SK-N-SH (cell line): ENCODE measurements around the gene IKBKE. TPM values are rescaled to one million over a fixed set of nuclear protein-coding genes. Genes with fewer than 3 reads are reported as not detected.

Experiments
- CHD2 ChIP-seq: fragments of 150-350 bp; IDR thresholded peaks from 2 replicates; pipeline ENCODE4 v1.6.1; 2018; ENCODE audit warnings: low read length; ENCODE audit not compliant: partially characterized antibody
- EZH2phosphoT487 ChIP-seq: fragments of 200-600 bp; sonication (generic); IDR thresholded peaks from 2 replicates; pipeline ENCODE4 v1.6.1; 2017; ENCODE audit warnings: low read depth, mixed run types, mild to moderate bottlenecking, antibody characterized with exemption, moderate library complexity, borderline replicate concordance
- FOXJ3 ChIP-seq: sonication (generic); formaldehyde crosslinking; IDR thresholded peaks from 2 replicates; pipeline ENCODE4 v1.5.1; 2020; ENCODE audit warnings: mild to moderate bottlenecking, missing genetic modification reagents
- FOXM1 ChIP-seq: IDR thresholded peaks from 2 replicates; pipeline ENCODE4 v1.4.0; 2012; ENCODE audit warnings: low read depth, mild to moderate bottlenecking
- GABPA ChIP-seq: IDR thresholded peaks from 2 replicates; pipeline ENCODE4 v1.4.0; 2012; ENCODE audit warnings: low read depth, mild to moderate bottlenecking
- MEF2A ChIP-seq: IDR thresholded peaks from 2 replicates; pipeline ENCODE4 v1.4.0; 2012; ENCODE audit warnings: low read depth, borderline replicate concordance
- MXI1 ChIP-seq: IDR thresholded peaks from 2 replicates; pipeline ENCODE4 v1.6.1; 2012; ENCODE audit warnings: mild to moderate bottlenecking, low read depth, low read length, improper control_type of control experiment
- NRF1 ChIP-seq: IDR thresholded peaks from 2 replicates; pipeline ENCODE4 v1.6.1; 2012; ENCODE audit warnings: low read depth, mild to moderate bottlenecking, low read length
- POLR2AphosphoS5 ChIP-seq: IDR thresholded peaks from 2 replicates; pipeline ENCODE4 v1.6.1; 2012; ENCODE audit warnings: low read depth, low read length
- RAD21 ChIP-seq: IDR thresholded peaks from 2 replicates; pipeline ENCODE4 v1.6.1; 2012; ENCODE audit warnings: mild to moderate bottlenecking, low read length
- RFX5 ChIP-seq: IDR thresholded peaks from 2 replicates; pipeline ENCODE4 v1.6.1; 2012; ENCODE audit warnings: mild to moderate bottlenecking, improper control_type of control experiment, low read length
- RXRA ChIP-seq: IDR thresholded peaks from 2 replicates; pipeline ENCODE4 v1.4.0; 2012; ENCODE audit warnings: low read depth, mild to moderate bottlenecking, borderline replicate concordance
- SIN3A ChIP-seq: IDR thresholded peaks from 2 replicates; pipeline ENCODE4 v1.6.1; 2012; ENCODE audit warnings: low read depth, mild to moderate bottlenecking, low read length, moderate library complexity, borderline replicate concordance
- TCF12 ChIP-seq: IDR thresholded peaks from 2 replicates; pipeline ENCODE4 v1.4.0; 2012
- TEAD4 ChIP-seq: IDR thresholded peaks from 2 replicates; pipeline ENCODE4 v1.4.0; 2012; ENCODE audit warnings: mild to moderate bottlenecking, borderline replicate concordance; ENCODE audit not compliant: insufficient read depth
- USF1 ChIP-seq: IDR thresholded peaks from 2 replicates; pipeline ENCODE4 v1.4.0; 2012; ENCODE audit warnings: low read depth, borderline replicate concordance
- YY1 ChIP-seq: IDR thresholded peaks from 2 replicates; pipeline ENCODE4 v1.4.0; 2012; ENCODE audit warnings: low read depth, mild to moderate bottlenecking
- polyA plus RNA-seq, 3 experiments: library from polyadenylated mRNA; depleted of rRNA; stranded (reverse); fragments of >200 nt; gene quantifications; 2 replicates each; pipeline ENCODE4 v1.2.3, GENCODE V29; 2012
- TF ChIP-seq, protein P1 (sequence below): IDR thresholded peaks from 2 replicates; pipeline ENCODE4 v1.4.0; 2012; ENCODE audit warnings: low read depth, borderline replicate concordance
- TF ChIP-seq, protein P2 (sequence below): IDR thresholded peaks from 2 replicates; pipeline ENCODE4 v1.4.0; 2012; ENCODE audit warnings: low read depth
- TF ChIP-seq, protein P3 (sequence below): fragments of 150-350 bp; IDR thresholded peaks from 2 replicates; pipeline ENCODE4 v1.6.1; 2016; ENCODE audit warnings: mild to moderate bottlenecking, low read depth, low read length

The IKBKE gene
- polyA plus RNA-seq, 1 of the 3 experiments (the other 2 are of a cell fraction), result 14.5 TPM

- TF ChIP-seq POLR2AphosphoS5 (0 out of 2 replicates have a peak, but pooled peaks have one; percentile 21), RFX5 (no peak), TEAD4 (no peak; the same call in 1 of the 2 replicates), MXI1 (no peak), RAD21 (no peak), FOXJ3 (CRISPR knock-in tag) (no peak), YY1 (no peak), MEF2A (no peak), CHD2 (no peak), RXRA (no peak; the same call in 1 of the 2 replicates), NRF1 (no peak), EZH2phosphoT487 (no peak), TCF12 (peak; percentile 83), FOXM1 (no peak), USF1 (no peak), SIN3A (no peak), GABPA (no peak)
- TF ChIP-seq, protein P1, sequence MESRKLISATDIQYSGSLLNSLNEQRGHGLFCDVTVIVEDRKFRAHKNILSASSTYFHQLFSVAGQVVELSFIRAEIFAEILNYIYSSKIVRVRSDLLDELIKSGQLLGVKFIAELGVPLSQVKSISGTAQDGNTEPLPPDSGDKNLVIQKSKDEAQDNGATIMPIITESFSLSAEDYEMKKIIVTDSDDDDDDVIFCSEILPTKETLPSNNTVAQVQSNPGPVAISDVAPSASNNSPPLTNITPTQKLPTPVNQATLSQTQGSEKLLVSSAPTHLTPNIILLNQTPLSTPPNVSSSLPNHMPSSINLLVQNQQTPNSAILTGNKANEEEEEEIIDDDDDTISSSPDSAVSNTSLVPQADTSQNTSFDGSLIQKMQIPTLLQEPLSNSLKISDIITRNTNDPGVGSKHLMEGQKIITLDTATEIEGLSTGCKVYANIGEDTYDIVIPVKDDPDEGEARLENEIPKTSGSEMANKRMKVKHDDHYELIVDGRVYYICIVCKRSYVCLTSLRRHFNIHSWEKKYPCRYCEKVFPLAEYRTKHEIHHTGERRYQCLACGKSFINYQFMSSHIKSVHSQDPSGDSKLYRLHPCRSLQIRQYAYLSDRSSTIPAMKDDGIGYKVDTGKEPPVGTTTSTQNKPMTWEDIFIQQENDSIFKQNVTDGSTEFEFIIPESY, result no peak
- TF ChIP-seq, protein P2, sequence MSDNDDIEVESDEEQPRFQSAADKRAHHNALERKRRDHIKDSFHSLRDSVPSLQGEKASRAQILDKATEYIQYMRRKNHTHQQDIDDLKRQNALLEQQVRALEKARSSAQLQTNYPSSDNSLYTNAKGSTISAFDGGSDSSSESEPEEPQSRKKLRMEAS, result peak; percentile 63; the same call in 1 of the 2 replicates
- TF ChIP-seq, protein P3, sequence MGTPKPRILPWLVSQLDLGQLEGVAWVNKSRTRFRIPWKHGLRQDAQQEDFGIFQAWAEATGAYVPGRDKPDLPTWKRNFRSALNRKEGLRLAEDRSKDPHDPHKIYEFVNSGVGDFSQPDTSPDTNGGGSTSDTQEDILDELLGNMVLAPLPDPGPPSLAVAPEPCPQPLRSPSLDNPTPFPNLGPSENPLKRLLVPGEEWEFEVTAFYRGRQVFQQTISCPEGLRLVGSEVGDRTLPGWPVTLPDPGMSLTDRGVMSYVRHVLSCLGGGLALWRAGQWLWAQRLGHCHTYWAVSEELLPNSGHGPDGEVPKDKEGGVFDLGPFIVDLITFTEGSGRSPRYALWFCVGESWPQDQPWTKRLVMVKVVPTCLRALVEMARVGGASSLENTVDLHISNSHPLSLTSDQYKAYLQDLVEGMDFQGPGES, result no peak
Observed at GRCh38 chr1:206513312-206514111, 43.2 kb downstream of the IKBKE start (continued).
